Measurements from ENCODE around the gene NPC1L1.

- no peak for TF ChIP-seq SREBF2 (IDR thresholded peaks at IDR 0.05; ENCODE audit: low read length)
- TF ChIP-seq CEBPZ (IDR thresholded peaks at IDR 0.05; ENCODE audit: low read depth, low read length): no peak
- TF ChIP-seq REST (IDR thresholded peaks at IDR 0.05; ENCODE audit: low read depth, low read length): no peak
- no peak for TF ChIP-seq JUND (IDR thresholded peaks at IDR 0.05; ENCODE audit: low read depth, low read length)
- no peak for TF ChIP-seq NFYA (IDR thresholded peaks at IDR 0.05; ENCODE audit: borderline replicate concordance, low read depth, low read length)
- TF ChIP-seq IKZF1 (conservative IDR thresholded peaks at IDR 0.05): no peak
- TF ChIP-seq NR2F1 (conservative IDR thresholded peaks at IDR 0.05): no peak
- no peak for TF ChIP-seq YY1 (IDR thresholded peaks at IDR 0.05; ENCODE audit: low read depth, low read length)
- TF ChIP-seq MAX (IDR thresholded peaks at IDR 0.05; ENCODE audit: low read depth, low read length): no peak
- TF ChIP-seq CEBPB (IDR thresholded peaks at IDR 0.05; ENCODE audit: borderline replicate concordance in 1 of 2, low read depth in 2 of 2, low read length in 2 of 2): no peak
- TF ChIP-seq POLR2AphosphoS5 (IDR thresholded peaks at IDR 0.05; ENCODE audit: low read length): no peak
- TF ChIP-seq BACH1 (IDR thresholded peaks at IDR 0.05; ENCODE audit: borderline replicate concordance): no peak
These were observed 6.6 kb upstream of the NPC1L1 start for GRCh38 chr7:44547536-44548231.
